Brain pericyte (primary cell): ENCODE results near the gene UGCG.

Source experiments
- DNase-seq: peaks from one replicate; pipeline ENCODE4 v3.0.0-alpha.2; 2012; ENCODE audit warnings: low read depth, low spot score

UGCG gene

GRCh38 chr9:111984086-111984802 lies 87.6 kb downstream of the UGCG start:
- no peak for DNase-seq
